IMR-90 (cell line): ENCODE results near the gene CYP4F22. TPM values are rescaled to one million over a fixed set of nuclear protein-coding genes. Genes with fewer than 3 reads are reported as not detected.

Source experiments
- ATAC-seq: fragments of 200-7000 bp; cut with Tn5 transposase; 2 replicates; pipeline ENCODE4 v1.9.1; 2020; ENCODE audit warnings: low read depth, mild to moderate bottlenecking, moderate library complexity
- BruUV-seq: library from RNA; stranded (reverse); fragments of 400-500 nt; replicated peaks from 2 replicates; lab custom pipeline; 2021; lab: Mats Ljungman, UMichigan
- CTCF ChIA-PET: fragments of 300-600 bp; formaldehyde crosslinking; extraction: SDS; loops from one replicate; lab custom pipeline; 2021; ENCODE audit warnings: antibody characterized with exemption; lab: Yijun Ruan, JAX
- POLR2A ChIA-PET: fragments of 300-600 bp; sonication (Branson Sonifier 250); formaldehyde crosslinking; loops from one replicate; lab custom pipeline; 2022; ENCODE audit warnings: antibody characterized with exemption; ENCODE audit not compliant: unreplicated experiment; lab: Charles Lee
- DNase-seq: peaks from one replicate; pipeline ENCODE4 v3.0.0; 2013
- H2AFZ ChIP-seq: replicated peaks from 2 replicates; pipeline ENCODE3; 2013; ENCODE audit warnings: low read length, mild to moderate bottlenecking; ENCODE audit not compliant: poor library complexity
- H2AK5ac ChIP-seq: 2 replicates; pipeline ENCODE4 v1.6.1; 2013; ENCODE audit warnings: low read depth, low read length, inconsistent platforms
- H2AK9ac ChIP-seq: replicated peaks from 2 replicates; pipeline ENCODE3; 2013; ENCODE audit warnings: mild to moderate bottlenecking, low read depth, low read length, moderate library complexity; ENCODE audit not compliant: poor library complexity
- H2BK120ac ChIP-seq: 2 replicates; pipeline ENCODE4 v1.6.1; 2013; ENCODE audit warnings: low read depth, low read length, inconsistent platforms
- H2BK15ac ChIP-seq: 3 replicates; pipeline ENCODE4 v1.6.1; 2013; ENCODE audit warnings: low read depth, low read length, inconsistent platforms
- H2BK20ac ChIP-seq: 2 replicates; pipeline ENCODE4 v1.6.1; 2013; ENCODE audit warnings: low read depth, mild to moderate bottlenecking, inconsistent platforms, low read length, moderate library complexity
- H2BK5ac ChIP-seq: 2 replicates; pipeline ENCODE4 v1.6.1; 2013; ENCODE audit warnings: mild to moderate bottlenecking, low read depth, low read length, inconsistent platforms; ENCODE audit not compliant: poor library complexity, severe bottlenecking
- H3K14ac ChIP-seq: replicated peaks from 2 replicates; pipeline ENCODE4 v1.6.1; 2013; ENCODE audit warnings: low read depth, low read length, inconsistent platforms
- H3K18ac ChIP-seq: 2 replicates; pipeline ENCODE4 v1.6.1; 2013; ENCODE audit warnings: low read depth, low read length, control low read depth
- H3K23ac ChIP-seq: 2 replicates; pipeline ENCODE4 v1.6.1; 2013; ENCODE audit warnings: low read depth, low read length, inconsistent platforms
- H3K27ac ChIP-seq: 2 replicates; pipeline ENCODE4 v1.5.1; 2013; ENCODE audit warnings: mild to moderate bottlenecking, control low read depth, low read length; ENCODE audit not compliant: insufficient read depth
- H3K27me3 ChIP-seq: 2 replicates; pipeline ENCODE4 v1.6.1; 2013; ENCODE audit warnings: low read length; ENCODE audit not compliant: control insufficient read depth, insufficient read depth
- H3K36me3 ChIP-seq: 2 replicates; pipeline ENCODE4 v1.6.1; 2013; ENCODE audit warnings: low read length, mixed read lengths; ENCODE audit not compliant: control insufficient read depth, insufficient read depth
- H3K4ac ChIP-seq: 2 replicates; pipeline ENCODE4 v1.6.1; 2013; ENCODE audit warnings: low read depth, low read length, inconsistent platforms
- H3K4me1 ChIP-seq: 2 replicates; pipeline ENCODE4 v1.6.1; 2013; ENCODE audit warnings: low read length, mixed read lengths; ENCODE audit not compliant: control insufficient read depth, insufficient read depth
- H3K4me2 ChIP-seq: 2 replicates; pipeline ENCODE4 v1.6.1; 2013; ENCODE audit warnings: low read depth, mild to moderate bottlenecking, control low read depth, low read length, moderate library complexity
- H3K4me3 ChIP-seq: 2 replicates; pipeline ENCODE4 v1.5.1; 2013; ENCODE audit warnings: low read depth, mild to moderate bottlenecking, control low read depth, low read length, moderate library complexity; ENCODE audit not compliant: insufficient read depth
- H3K56ac ChIP-seq: 2 replicates; pipeline ENCODE4 v1.6.1; 2013; ENCODE audit warnings: low read length, inconsistent platforms; ENCODE audit not compliant: insufficient read depth; ENCODE audit errors: extremely low read depth
- H3K79me1 ChIP-seq, 2 experiments: 2 replicates each; pipeline ENCODE4 v1.6.1; 2013; ENCODE audit warnings: low read length in 2 of 2, inconsistent platforms in 1 of 2, low read depth in 1 of 2
- H3K9ac ChIP-seq: 2 replicates; pipeline ENCODE4 v1.6.1; 2013; ENCODE audit warnings: low read depth, low read length, control low read depth
- H3K9me1 ChIP-seq: 2 replicates; pipeline ENCODE4 v1.6.1; 2013; ENCODE audit warnings: low read length, inconsistent platforms; ENCODE audit not compliant: insufficient read depth
- H3K9me3 ChIP-seq: 2 replicates; pipeline ENCODE4 v1.6.1; 2013; ENCODE audit warnings: low read length; ENCODE audit not compliant: control insufficient read depth, insufficient read depth
- H4K20me1 ChIP-seq: 2 replicates; pipeline ENCODE4 v1.6.1; 2013; ENCODE audit warnings: low read length, inconsistent platforms; ENCODE audit not compliant: insufficient read depth
- H4K5ac ChIP-seq: 2 replicates; pipeline ENCODE4 v1.6.1; 2013; ENCODE audit warnings: mild to moderate bottlenecking, low read depth, low read length, control low read depth
- H4K8ac ChIP-seq, 2 experiments: 2 replicates each; pipeline ENCODE4 v1.6.1; 2013; ENCODE audit warnings: low read depth in 2 of 2, low read length in 2 of 2, control low read depth in 1 of 2, inconsistent platforms in 1 of 2
- H4K91ac ChIP-seq: 2 replicates; pipeline ENCODE4 v1.6.1; 2013; ENCODE audit warnings: low read depth, low read length, inconsistent platforms; ENCODE audit not compliant: insufficient read depth
- BHLHE40 ChIP-seq: fragments of 150-350 bp; IDR thresholded peaks from 2 replicates; pipeline ENCODE4 v1.6.1; 2016; ENCODE audit warnings: mild to moderate bottlenecking, low read depth, low read length
- CTCF ChIP-seq: conservative IDR thresholded peaks from 2 replicates; pipeline ENCODE4 v1.5.1; 2012; ENCODE audit warnings: mild to moderate bottlenecking, low read depth, low read length, improper control_type of control experiment
- ELK1 ChIP-seq: fragments of 150-350 bp; IDR thresholded peaks from 2 replicates; pipeline ENCODE4 v1.6.1; 2016; ENCODE audit warnings: low read depth, mild to moderate bottlenecking, low read length, moderate library complexity, borderline replicate concordance
- MAZ ChIP-seq: IDR thresholded peaks from 2 replicates; pipeline ENCODE4 v1.6.1; 2012; ENCODE audit warnings: low read depth, mild to moderate bottlenecking, low read length, improper control_type of control experiment, moderate library complexity, borderline replicate concordance
- MXI1 ChIP-seq: IDR thresholded peaks from 2 replicates; pipeline ENCODE4 v1.6.1; 2012; ENCODE audit warnings: low read depth, mild to moderate bottlenecking, low read length, moderate library complexity, borderline replicate concordance
- POLR2A ChIP-seq: IDR thresholded peaks from 2 replicates; pipeline ENCODE4 v1.6.1; 2012; ENCODE audit warnings: mild to moderate bottlenecking, low read depth, low read length
- RFX5 ChIP-seq: IDR thresholded peaks from 2 replicates; pipeline ENCODE4 v1.8.0; 2012; ENCODE audit warnings: low read depth, mild to moderate bottlenecking, low read length, moderate library complexity
- SMC3 ChIP-seq: fragments of 150-350 bp; IDR thresholded peaks from 2 replicates; pipeline ENCODE4 v1.6.1; 2016; ENCODE audit warnings: low read depth, mild to moderate bottlenecking, antibody characterized with exemption, low read length, moderate library complexity
- USF2 ChIP-seq: fragments of 150-350 bp; IDR thresholded peaks from 2 replicates; pipeline ENCODE4 v1.6.1; 2017; ENCODE audit warnings: mild to moderate bottlenecking, antibody characterized with exemption, low read length, low read depth
- WGBS, 2 experiments: methylation state at CpG; one replicate each; pipeline versions ENCODE4 v1.1.5 to v1.1.7; 2013; ENCODE audit warnings: missing lambda C conversion rate in 2 of 2; ENCODE audit not compliant: insufficient read length in 1 of 2; ENCODE audit errors: extremely low coverage in 2 of 2; 5-methylcytosine and 5-hydroxymethylcytosine counted together
- dilution Hi-C: fragments of 300-500 bp; cut with HindIII; formaldehyde crosslinking; loops from one replicate; pipeline ENCODE4 v1.14.3; 2018; ENCODE audit warnings: low sequenced_read_pairs; ENCODE audit not compliant: unreplicated experiment
- in situ Hi-C: fragments of 300-500 bp; cut with MboI; formaldehyde crosslinking; loops from 3 replicates; pipeline ENCODE4 v1.14.3; 2019; ENCODE audit warnings: low sequenced_read_pairs, inconsistent platforms, mixed read lengths
- intact Hi-C: fragments of 100-400 bp; cut with micrococcal nuclease; formaldehyde crosslinking; loops from 2 replicates; pipeline ENCODE4 v1.10.0; 2022
- polyA plus RNA-seq, 3 experiments: library from polyadenylated mRNA; depleted of rRNA; stranded (reverse); fragments of >200 nt; gene quantifications; 2 replicates each; pipeline ENCODE4 v1.2.3, GENCODE V29; 2012; ENCODE audit warnings: low replicate concordance in 1 of 3
- total RNA-seq: library from RNA; depleted of rRNA; stranded (reverse); fragments of >200 nt; gene quantifications from 2 replicates; pipeline ENCODE4 v1.2.3, GENCODE V29; 2012

Gene CYP4F22
- total and polyA plus RNA-seq, 2 of the 4 experiments (the other 2 are of a cell fraction): not detected

GRCh38 chr19:15562145-15562544 is 53.8 kb downstream of the CYP4F22 start:
- Histone ChIP-seq H2BK15ac (no peak overlapping the region), H3K27me3 (peaks cover 2% of the 10 kb centered on the region; the same call in 1 of the 2 replicates), H2AFZ (no peak overlapping the region), H2BK5ac (no peak overlapping the region), H3K9me3 (no peaks in the 10 kb centered on the region), H3K4me3 (no peak overlapping the region), H2AK5ac (no peak overlapping the region), H3K14ac (no peak overlapping the region), H3K4me1 (peaks cover 2% of the 10 kb centered on the region; the same call in 1 of the 2 replicates), H3K9ac (no peak overlapping the region), H4K8ac (no peak overlapping the region), H2AK9ac (no peak overlapping the region), H4K20me1 (no peaks in the 10 kb centered on the region), H2BK120ac (no peak overlapping the region), H3K56ac (no peak overlapping the region), H4K5ac (no peak overlapping the region), H4K91ac (no peak overlapping the region), H3K27ac (no peak overlapping the region), H3K4me2 (no peak overlapping the region), H3K18ac (no peak overlapping the region), H2BK20ac (no peak overlapping the region), H3K36me3 (no peaks in the 10 kb centered on the region), H3K9me1 (no peaks in the 10 kb centered on the region), H3K4ac (no peak overlapping the region), H3K23ac (no peak overlapping the region), H3K79me1 (no peaks in the 10 kb centered on the region)
- BruUV-seq: no TSS peak
- dilution Hi-C loops (no loop called here), in situ Hi-C loops (no loop called here), intact Hi-C loops (no loop called here)
- TF ChIP-seq ELK1 (no peak), SMC3 (no peak), MXI1 (no peak), USF2 (no peak), CTCF (no peak), BHLHE40 (no peak), POLR2A (no peak), MAZ (no peak), RFX5 (no peak)
- CTCF ChIA-PET: interaction anchor here (0.6 kb wide), 1 partner anchor 410 kb away, joined by 3 read pairs; no protein-coding TSS in a partner anchor
- WGBS, 2 experiments: 75% methylated on average over 2 of the region's 4 CpGs; no CpG with 5 or more reads in 1 of the 2 experiments
- POLR2A ChIA-PET: no interaction called here
- DNase-seq: no peak
- no peak for ATAC-seq
